GM18526 (cell line): Measurements from ENCODE around the gene DSP.

Experiments used
- POLR2A ChIP-seq: IDR thresholded peaks from 3 replicates; pipeline ENCODE4 v1.6.1; 2011; ENCODE audit not compliant: insufficient read length; ENCODE audit errors: extremely low read depth

The DSP gene

DNA sequence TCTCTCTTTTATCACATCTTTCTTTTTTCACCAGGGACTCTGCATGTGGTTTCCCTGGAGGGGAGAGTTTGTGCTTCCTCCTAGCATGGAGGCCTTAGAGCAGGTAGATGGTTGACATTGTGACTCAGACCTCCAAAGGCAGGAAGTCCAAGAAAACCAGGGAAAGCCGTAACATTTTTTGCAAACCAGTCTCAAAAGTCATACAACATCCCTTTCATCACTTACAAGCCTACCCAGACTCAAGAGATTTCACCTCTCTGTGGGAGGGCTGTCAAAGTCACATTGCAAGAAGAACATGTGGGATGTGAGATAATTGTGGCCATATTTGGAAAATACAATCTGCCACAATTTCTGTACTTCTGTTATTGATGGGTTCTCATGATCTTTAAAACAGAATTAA, 94.7 kb downstream of the DSP start:
- no peak for TF ChIP-seq POLR2A
